Heart left ventricle (tissue), 16 donors: Measurements from ENCODE around the gene S100A3. TPM values are rescaled to one million over a fixed set of nuclear protein-coding genes. Genes with fewer than 3 reads are reported as not detected.

Source experiments
- ATAC-seq, 4 donors: fragments of 200-7000 bp; cut with Tn5 transposase; one replicate each; pipeline ENCODE4 v1.9.1; 2020 to 2022; ENCODE audit warnings: moderate library complexity in 4 of 4, mild to moderate bottlenecking in 3 of 4, moderate number of reproducible peaks in 1 of 4
- DNase-seq, 5 donors: peaks; one replicate each; pipeline ENCODE4 v3.0.0-alpha.2; 2020
- H3K27ac ChIP-seq, 12 donors: fragments of 200-600 bp; sonication (generic) in 4 of 12; one replicate each; pipeline versions ENCODE4 v1.5.0 to v1.8.0; 2016 to 2022; ENCODE audit warnings: mild to moderate bottlenecking in 2 of 12
- H3K27me3 ChIP-seq, 9 donors: fragments of 200-600 bp; sonication (generic) in 2 of 9; one replicate each; pipeline versions ENCODE4 v1.5.1 to v1.8.0; 2016 to 2022; ENCODE audit warnings: mild to moderate bottlenecking in 3 of 9
- H3K36me3 ChIP-seq, 9 donors: fragments of 200-600 bp; sonication (generic) in 2 of 9; one replicate each; pipeline versions ENCODE4 v1.5.0 to v1.8.0; 2018 to 2022; ENCODE audit warnings: mild to moderate bottlenecking in 2 of 9
- H3K4me1 ChIP-seq, 12 donors: fragments of 200-600 bp; sonication (generic) in 4 of 12; one replicate each; pipeline versions ENCODE4 v1.5.0 to v1.8.0; 2016 to 2022; ENCODE audit warnings: mild to moderate bottlenecking in 3 of 12
- H3K4me3 ChIP-seq, 12 donors: fragments of 200-600 bp; sonication (generic) in 4 of 12; one replicate each; pipeline versions ENCODE4 v1.5.0 to v1.8.0; 2017 to 2022; ENCODE audit warnings: mild to moderate bottlenecking in 9 of 12, moderate library complexity in 4 of 12
- H3K9me3 ChIP-seq, 12 donors: fragments of 200-600 bp; sonication (generic) in 4 of 12; one replicate each; pipeline versions ENCODE4 v1.5.0 to v1.8.0; 2016 to 2022; ENCODE audit warnings: mild to moderate bottlenecking in 1 of 12
- POLR2A ChIP-seq, 2 donors: fragments of 450-650 bp; IDR thresholded peaks; one replicate each; pipeline ENCODE4 v1.6.1; 2017; ENCODE audit warnings: antibody characterized with exemption in 2 of 2, mild to moderate bottlenecking in 2 of 2, moderate library complexity in 2 of 2
- WGBS, 4 donors: extraction: QIAGEN DNeasy Blood & Tissue Kit in 2 of 4; methylation state at CpG; one replicate each; pipeline versions ENCODE4 v1.1.5 to v1.1.7; 2013 to 2018; 5-methylcytosine and 5-hydroxymethylcytosine counted together
- intact Hi-C, 10 donors: fragments of 100-400 bp; cut with DNase I; formaldehyde crosslinking; loops; one replicate each; pipeline versions ENCODE4 v1.11.1 to v1.14.2; 2022
- polyA plus RNA-seq, 2 donors: library from polyadenylated mRNA; stranded (reverse); fragments of 200-250 nt; gene quantifications; one replicate each; pipeline ENCODE4 v1.2.3, GENCODE V29; 2013
- total RNA-seq, 9 donors: library from RNA; depleted of rRNA in 2 of 9; stranded (reverse); fragments of >200 nt in 2 of 9; fragmentation: NEBNext Ultra II Directional in 3 of 9; extraction: Animal tissue kit (Norgen Biotek cat#: 25700) in 3 of 9; gene quantifications; one replicate each; pipeline versions ENCODE4 v1.1.0 to v1.2.4, GENCODE V29; 2016 to 2023
- TF ChIP-seq, protein P1 (sequence below), 12 donors: fragments of 200-600 bp; sonication (generic) in 4 of 12; IDR thresholded peaks; one replicate each; pipeline versions ENCODE4 v1.5.0 to v1.8.0; 2018 to 2022; ENCODE audit warnings: antibody characterized with exemption in 12 of 12, mild to moderate bottlenecking in 5 of 12
- donor health status: ischemic (EF 13 %, LVEDD 7.1; RV severe dilation, severe dysfunction).
- donor health status: healthy with polysubstance abuse.
- donor health status: DM: no; HTN: yes; CAD: no.
- donor health status: DM: no; HTN: no; CAD: no.
- donor health status: ischemic (EF 25% LVEDD 6.9; RV normal size, moderate dysfunction).
- donor health status: ischemic (EF 25% LVEDD 5.7; RV mildly dilated, moderate dysfunction).
- donor health status: healthy.
- donor health status: DM: yes; HTN: yes; CAD: no.
- donor health status: ischemic (EF 35%, LVEDD 5.7; RV mildly dilated, moderate dysfunction).
- donor health status: nonischemic (EF 11% LVEDD 7.7; RV severe dilation, severe dysfunction).
- donor health status: DM: yes; HTN: yes; CAD: no.
- donor health status: PGD.
- donor health status: ischemic (EF 29% LVEDD 5.4; RV normal size, mild dysfunction).
- donor health status: nonischemic (EF 23%, LVEDD 6.1; RV moderate dilation, normal function).

S100A3 gene
- total and polyA plus RNA-seq, 11 donors = 0.57 to 5.9 (median 1.1) TPM; not detected in 2

DNA sequence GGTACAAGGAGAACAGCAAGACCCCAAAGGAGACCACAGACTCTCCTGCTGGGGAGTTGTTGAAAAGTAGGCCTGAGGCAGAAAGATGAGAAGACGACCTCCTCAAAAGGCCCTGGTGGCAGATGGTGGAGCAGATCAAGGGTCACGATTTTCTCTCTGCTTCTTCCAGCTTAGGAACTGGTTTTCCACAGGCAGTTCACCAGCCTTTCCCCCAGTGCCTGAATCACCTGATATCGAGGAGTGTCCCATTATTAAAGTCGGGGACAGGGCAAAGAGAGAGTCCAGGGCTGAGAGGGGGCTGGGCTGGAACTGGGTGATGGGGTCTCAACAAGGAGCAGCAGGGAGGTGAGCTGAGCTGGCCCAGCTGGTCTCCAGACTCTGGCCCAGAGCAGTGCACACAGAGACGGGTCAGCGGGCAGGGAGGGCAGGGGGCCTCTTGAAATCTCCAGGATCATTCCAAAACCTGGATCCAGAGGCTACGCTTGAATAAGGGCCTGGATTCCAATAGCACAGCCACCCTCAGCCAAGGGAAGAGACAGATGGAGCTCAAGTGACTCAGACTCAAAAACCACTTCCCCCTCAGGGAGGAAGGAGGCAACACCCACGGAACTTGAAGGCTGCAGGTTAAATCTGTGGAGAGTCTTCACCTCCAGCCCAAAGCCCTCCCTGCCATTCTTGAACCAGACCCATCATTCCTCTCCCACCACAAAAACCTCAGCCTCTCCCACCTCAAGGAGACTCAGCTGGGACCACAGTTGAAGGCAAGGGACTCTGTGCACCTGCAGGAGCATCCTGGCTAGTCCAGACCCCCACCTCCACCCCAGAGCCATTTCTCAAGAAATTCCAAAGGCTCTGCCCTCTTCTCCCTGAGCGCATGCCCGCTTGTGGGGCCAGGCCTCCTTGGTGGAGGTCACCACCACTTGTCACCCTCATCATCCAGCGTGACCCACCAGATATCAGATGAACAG is 8.4 kb downstream of the S100A3 start, which contains the start of gene S100A5:
TSS of gene S100A5 (minus strand) at position 541 of the 968 bp plus-strand sequence. CDS start 743 bp downstream, outside the sequence.
- Histone ChIP-seq H3K4me1 (peaks cover 3 to 77% (median 26%) of the 10 kb centered on the region in 12 donors), H3K36me3 (peaks cover 0 to 18% (median 0%) of the 10 kb centered on the region in 9 donors), H3K4me3 (no peak within 1 kb of the TSS), H3K9me3 (no peaks in the 10 kb centered on the region), H3K27me3 (no peaks in the 10 kb centered on the region), H3K27ac (peak within 1 kb of the TSS in 8 of 12 donors; percentile 5 to 84 (median 36))
- intact Hi-C loops = no loop called here
- no peak for ATAC-seq
- TF ChIP-seq, protein P1, sequence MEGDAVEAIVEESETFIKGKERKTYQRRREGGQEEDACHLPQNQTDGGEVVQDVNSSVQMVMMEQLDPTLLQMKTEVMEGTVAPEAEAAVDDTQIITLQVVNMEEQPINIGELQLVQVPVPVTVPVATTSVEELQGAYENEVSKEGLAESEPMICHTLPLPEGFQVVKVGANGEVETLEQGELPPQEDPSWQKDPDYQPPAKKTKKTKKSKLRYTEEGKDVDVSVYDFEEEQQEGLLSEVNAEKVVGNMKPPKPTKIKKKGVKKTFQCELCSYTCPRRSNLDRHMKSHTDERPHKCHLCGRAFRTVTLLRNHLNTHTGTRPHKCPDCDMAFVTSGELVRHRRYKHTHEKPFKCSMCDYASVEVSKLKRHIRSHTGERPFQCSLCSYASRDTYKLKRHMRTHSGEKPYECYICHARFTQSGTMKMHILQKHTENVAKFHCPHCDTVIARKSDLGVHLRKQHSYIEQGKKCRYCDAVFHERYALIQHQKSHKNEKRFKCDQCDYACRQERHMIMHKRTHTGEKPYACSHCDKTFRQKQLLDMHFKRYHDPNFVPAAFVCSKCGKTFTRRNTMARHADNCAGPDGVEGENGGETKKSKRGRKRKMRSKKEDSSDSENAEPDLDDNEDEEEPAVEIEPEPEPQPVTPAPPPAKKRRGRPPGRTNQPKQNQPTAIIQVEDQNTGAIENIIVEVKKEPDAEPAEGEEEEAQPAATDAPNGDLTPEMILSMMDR (IDR thresholded peaks at IDR 0.05) = no peak
- TF ChIP-seq POLR2A (IDR thresholded peaks at IDR 0.05) = no peak
- 87 to 89% (median 88%) methylated on average over 11 of the region's 11 CpGs for WGBS, 4 donors
- DNase-seq = no peak

DNA sequence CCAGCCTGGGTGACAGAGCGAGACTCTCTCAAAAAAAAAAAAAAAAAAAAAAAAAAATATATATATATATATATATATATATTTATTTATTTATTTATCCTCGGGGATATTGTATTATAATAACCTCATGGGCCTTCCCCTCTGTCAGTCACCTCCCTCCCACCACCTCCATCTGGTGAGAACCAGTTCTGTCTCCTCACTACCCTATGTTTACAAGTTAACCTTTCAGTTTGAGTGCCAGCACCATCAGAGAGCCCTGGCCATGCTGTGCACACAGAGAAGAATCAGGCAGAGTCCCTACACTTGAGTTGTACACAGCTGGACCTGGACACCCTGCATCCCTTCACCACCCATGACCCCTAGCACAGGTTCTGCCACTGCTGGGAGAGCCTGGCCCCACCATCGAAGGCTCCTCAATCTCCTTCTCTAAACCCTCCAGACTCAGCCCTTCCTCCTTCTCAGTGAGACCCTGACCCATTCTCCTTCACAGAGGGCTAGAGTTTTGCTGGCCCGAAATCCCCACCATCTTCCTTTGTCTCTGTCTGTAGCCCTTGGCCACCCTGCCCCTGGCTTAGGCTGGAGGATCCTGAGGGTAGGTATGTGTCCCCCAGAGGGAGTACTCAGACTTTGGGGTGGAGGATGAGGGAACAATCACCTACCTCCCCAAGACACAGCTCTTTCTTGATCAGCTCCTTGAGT is 9.5 kb downstream of the S100A3 start:
- WGBS, 4 donors = 84 to 92% (median 90%) methylated on average over 4 of the region's 4 CpGs
- no peak for ATAC-seq
- no peak overlapping the region for H3K4me3 ChIP-seq
- H3K4me1 ChIP-seq = peaks cover 0 to 76% (median 20%) of the 10 kb centered on the region in 12 donors
- no peak for DNase-seq
- H3K27ac ChIP-seq = peak overlapping the region in 1 of 12 donors; percentile 84
- H3K36me3 ChIP-seq = peaks cover 0 to 20% (median 0%) of the 10 kb centered on the region in 9 donors
- intact Hi-C loops = loop anchor here in 1 of 10 donors (10.0 kb wide), 1 partner anchor 445 kb away; the partner anchor contains the start of gene RAB13
- no peaks in the 10 kb centered on the region for H3K27me3 ChIP-seq
- no peaks in the 10 kb centered on the region for H3K9me3 ChIP-seq
- no peak for TF ChIP-seq POLR2A (IDR thresholded peaks at IDR 0.05)
- TF ChIP-seq, protein P1 (IDR thresholded peaks at IDR 0.05) = no peak

DNA sequence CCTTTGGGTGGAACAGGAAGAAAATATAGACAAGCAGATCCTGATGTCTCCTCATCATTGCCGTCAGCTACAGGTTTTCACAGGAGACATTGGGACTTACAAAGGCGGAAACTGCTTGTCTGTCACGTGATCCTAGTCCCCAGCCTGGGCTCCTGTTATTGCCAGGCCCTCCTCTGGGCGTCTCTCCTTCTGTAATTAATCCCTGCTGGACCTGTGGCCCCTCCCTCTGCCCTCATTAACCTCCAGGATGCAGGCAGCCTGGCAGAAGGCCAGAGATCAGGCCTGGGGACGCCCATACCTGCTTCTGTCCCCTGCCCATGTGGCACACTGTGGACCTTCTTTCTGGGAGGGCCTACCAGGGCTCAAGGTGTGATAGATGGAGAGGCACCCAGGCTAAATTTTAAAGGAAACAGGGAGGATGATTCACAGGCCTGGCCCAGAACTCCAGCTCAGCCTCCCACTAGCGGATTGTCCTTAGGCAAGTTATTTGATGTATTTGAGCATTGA is 10.7 kb downstream of the S100A3 start:
- intact Hi-C loops = loop anchor here in 1 of 10 donors (10.0 kb wide), 1 partner anchor 446 kb away; the partner anchor contains the start of gene RAB13
- no peaks in the 10 kb centered on the region for H3K27me3 ChIP-seq
- DNase-seq = no peak
- WGBS, 4 donors = 73 to 77% (median 74%) methylated on average over 6 of the region's 6 CpGs
- no peak for TF ChIP-seq POLR2A (IDR thresholded peaks at IDR 0.05)
- TF ChIP-seq, protein P1 (IDR thresholded peaks at IDR 0.05) = no peak
- no peak overlapping the region for H3K27ac ChIP-seq
- H3K36me3 ChIP-seq = peaks cover 0 to 12% (median 0%) of the 10 kb centered on the region in 9 donors
- ATAC-seq = no peak
- H3K4me1 ChIP-seq = peaks cover 0 to 76% (median 22%) of the 10 kb centered on the region in 12 donors
- H3K9me3 ChIP-seq = no peaks in the 10 kb centered on the region
- H3K4me3 ChIP-seq = no peak overlapping the region
